ENCODE measurements around the gene ZNF267. TPM values are rescaled to one million over a fixed set of nuclear protein-coding genes. Genes with fewer than 3 reads are reported as not detected.

ZNF267 gene
- total RNA-seq, 1 experiment from 2014 or later: 24.2 TPM

- no peaks in the 10 kb centered on the region for H3K4me1 ChIP-seq (ENCODE audit: control insufficient read depth, insufficient read depth, low read length)
- ChIA-PET CTCF (no interaction called here), POLR2A (no interaction called here)
- H3K27me3 ChIP-seq (ENCODE audit: control insufficient read depth, insufficient read depth, low read length): peaks cover 2% of the 10 kb centered on the region; the same call in 1 of the 2 replicates
- DNase-seq (ENCODE audit: low read depth, low spot score): no peak
- no peak for ATAC-seq
- peaks cover 6% of the 10 kb centered on the region; the same call in 1 of the 2 replicates for H3K9me3 ChIP-seq (ENCODE audit: control insufficient read depth, insufficient read depth, low read depth, low read length)
- TF ChIP-seq TCF7L2 (IDR thresholded peaks at IDR 0.05; ENCODE audit: low read depth, low read length): no peak
- no peak for TF ChIP-seq POLR2AphosphoS5 (IDR thresholded peaks at IDR 0.05; ENCODE audit: low read depth, low read length)
- TF ChIP-seq, protein P1, sequence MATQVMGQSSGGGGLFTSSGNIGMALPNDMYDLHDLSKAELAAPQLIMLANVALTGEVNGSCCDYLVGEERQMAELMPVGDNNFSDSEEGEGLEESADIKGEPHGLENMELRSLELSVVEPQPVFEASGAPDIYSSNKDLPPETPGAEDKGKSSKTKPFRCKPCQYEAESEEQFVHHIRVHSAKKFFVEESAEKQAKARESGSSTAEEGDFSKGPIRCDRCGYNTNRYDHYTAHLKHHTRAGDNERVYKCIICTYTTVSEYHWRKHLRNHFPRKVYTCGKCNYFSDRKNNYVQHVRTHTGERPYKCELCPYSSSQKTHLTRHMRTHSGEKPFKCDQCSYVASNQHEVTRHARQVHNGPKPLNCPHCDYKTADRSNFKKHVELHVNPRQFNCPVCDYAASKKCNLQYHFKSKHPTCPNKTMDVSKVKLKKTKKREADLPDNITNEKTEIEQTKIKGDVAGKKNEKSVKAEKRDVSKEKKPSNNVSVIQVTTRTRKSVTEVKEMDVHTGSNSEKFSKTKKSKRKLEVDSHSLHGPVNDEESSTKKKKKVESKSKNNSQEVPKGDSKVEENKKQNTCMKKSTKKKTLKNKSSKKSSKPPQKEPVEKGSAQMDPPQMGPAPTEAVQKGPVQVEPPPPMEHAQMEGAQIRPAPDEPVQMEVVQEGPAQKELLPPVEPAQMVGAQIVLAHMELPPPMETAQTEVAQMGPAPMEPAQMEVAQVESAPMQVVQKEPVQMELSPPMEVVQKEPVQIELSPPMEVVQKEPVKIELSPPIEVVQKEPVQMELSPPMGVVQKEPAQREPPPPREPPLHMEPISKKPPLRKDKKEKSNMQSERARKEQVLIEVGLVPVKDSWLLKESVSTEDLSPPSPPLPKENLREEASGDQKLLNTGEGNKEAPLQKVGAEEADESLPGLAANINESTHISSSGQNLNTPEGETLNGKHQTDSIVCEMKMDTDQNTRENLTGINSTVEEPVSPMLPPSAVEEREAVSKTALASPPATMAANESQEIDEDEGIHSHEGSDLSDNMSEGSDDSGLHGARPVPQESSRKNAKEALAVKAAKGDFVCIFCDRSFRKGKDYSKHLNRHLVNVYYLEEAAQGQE (IDR thresholded peaks at IDR 0.05; ENCODE audit: insufficient read depth in 1 of 2, low read depth in 2 of 2, low read length in 1 of 2): no peak
- H3K4me3 ChIP-seq (ENCODE audit: low read depth in 2 of 2, low read length in 2 of 2): no peak overlapping the region
- H3K27ac ChIP-seq (ENCODE audit: low read length): no peak overlapping the region
- no TSS peak for BruUV-seq (replicated peaks)
- in situ Hi-C loops (cut with HindIII; ENCODE audit: low pct_unique_long_range_greater_than_20kb, low sequenced_read_pairs): no loop called here
- intact Hi-C loops (cut with micrococcal nuclease; ENCODE audit: unreplicated experiment): loop anchor here (10.0 kb wide), 1 partner anchor 48 kb away; no protein-coding TSS in a partner anchor
- H3K36me3 ChIP-seq (ENCODE audit: control insufficient read depth, insufficient read depth, low read length): no peaks in the 10 kb centered on the region
Measured at GRCh38 chr16:31853291-31853690, 20.3 kb upstream of the ZNF267 start.

GRCh38 chr16:31860508-31860907 is 13.1 kb upstream of the ZNF267 start:
- Histone ChIP-seq H3K9me3 (ENCODE audit: control insufficient read depth, insufficient read depth, low read depth, low read length) (no peaks in the 10 kb centered on the region), H3K36me3 (ENCODE audit: control insufficient read depth, insufficient read depth, low read length) (no peaks in the 10 kb centered on the region), H3K4me3 (ENCODE audit: low read depth in 2 of 2, low read length in 2 of 2) (no peak overlapping the region), H3K4me1 (ENCODE audit: control insufficient read depth, insufficient read depth, low read length) (no peaks in the 10 kb centered on the region), H3K27me3 (ENCODE audit: control insufficient read depth, insufficient read depth, low read length) (peaks cover 4% of the 10 kb centered on the region), H3K27ac (ENCODE audit: low read length) (no peak overlapping the region)
- POLR2A ChIA-PET: no interaction called here
- in situ Hi-C loops (cut with HindIII; ENCODE audit: low pct_unique_long_range_greater_than_20kb, low sequenced_read_pairs): no loop called here
- BruUV-seq (replicated peaks): no TSS peak
- intact Hi-C loops (cut with micrococcal nuclease; ENCODE audit: unreplicated experiment): loop anchor here (10.0 kb wide), 1 partner anchor 146 kb away; a partner anchor contains a TSS
- no peak for TF ChIP-seq SIN3A (IDR thresholded peaks at IDR 0.05; ENCODE audit: borderline replicate concordance, insufficient read depth, low read depth, low read length)
- TF ChIP-seq, protein P1 (IDR thresholded peaks at IDR 0.05; ENCODE audit: insufficient read depth in 1 of 2, low read depth in 2 of 2, low read length in 1 of 2): no peak
- no peak for TF ChIP-seq POLR2AphosphoS5 (IDR thresholded peaks at IDR 0.05; ENCODE audit: low read depth, low read length)
- no peak for TF ChIP-seq TCF7L2 (IDR thresholded peaks at IDR 0.05; ENCODE audit: low read depth, low read length)
- TF ChIP-seq, protein P2, sequence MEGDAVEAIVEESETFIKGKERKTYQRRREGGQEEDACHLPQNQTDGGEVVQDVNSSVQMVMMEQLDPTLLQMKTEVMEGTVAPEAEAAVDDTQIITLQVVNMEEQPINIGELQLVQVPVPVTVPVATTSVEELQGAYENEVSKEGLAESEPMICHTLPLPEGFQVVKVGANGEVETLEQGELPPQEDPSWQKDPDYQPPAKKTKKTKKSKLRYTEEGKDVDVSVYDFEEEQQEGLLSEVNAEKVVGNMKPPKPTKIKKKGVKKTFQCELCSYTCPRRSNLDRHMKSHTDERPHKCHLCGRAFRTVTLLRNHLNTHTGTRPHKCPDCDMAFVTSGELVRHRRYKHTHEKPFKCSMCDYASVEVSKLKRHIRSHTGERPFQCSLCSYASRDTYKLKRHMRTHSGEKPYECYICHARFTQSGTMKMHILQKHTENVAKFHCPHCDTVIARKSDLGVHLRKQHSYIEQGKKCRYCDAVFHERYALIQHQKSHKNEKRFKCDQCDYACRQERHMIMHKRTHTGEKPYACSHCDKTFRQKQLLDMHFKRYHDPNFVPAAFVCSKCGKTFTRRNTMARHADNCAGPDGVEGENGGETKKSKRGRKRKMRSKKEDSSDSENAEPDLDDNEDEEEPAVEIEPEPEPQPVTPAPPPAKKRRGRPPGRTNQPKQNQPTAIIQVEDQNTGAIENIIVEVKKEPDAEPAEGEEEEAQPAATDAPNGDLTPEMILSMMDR (IDR thresholded peaks at IDR 0.05): no peak
- DNase-seq (ENCODE audit: low read depth, low spot score): no peak
- CTCF ChIA-PET: no interaction called here
- no peak for ATAC-seq
